ENCODE results near the gene PMEPA1. TPM values are rescaled to one million over a fixed set of nuclear protein-coding genes. Genes with fewer than 3 reads are reported as not detected.

The PMEPA1 gene
- total and polyA plus RNA-seq, 2 donors (not counting 1 experiment from before 2014, with no cell fraction given): 9.9 to 37.4 TPM

DNA sequence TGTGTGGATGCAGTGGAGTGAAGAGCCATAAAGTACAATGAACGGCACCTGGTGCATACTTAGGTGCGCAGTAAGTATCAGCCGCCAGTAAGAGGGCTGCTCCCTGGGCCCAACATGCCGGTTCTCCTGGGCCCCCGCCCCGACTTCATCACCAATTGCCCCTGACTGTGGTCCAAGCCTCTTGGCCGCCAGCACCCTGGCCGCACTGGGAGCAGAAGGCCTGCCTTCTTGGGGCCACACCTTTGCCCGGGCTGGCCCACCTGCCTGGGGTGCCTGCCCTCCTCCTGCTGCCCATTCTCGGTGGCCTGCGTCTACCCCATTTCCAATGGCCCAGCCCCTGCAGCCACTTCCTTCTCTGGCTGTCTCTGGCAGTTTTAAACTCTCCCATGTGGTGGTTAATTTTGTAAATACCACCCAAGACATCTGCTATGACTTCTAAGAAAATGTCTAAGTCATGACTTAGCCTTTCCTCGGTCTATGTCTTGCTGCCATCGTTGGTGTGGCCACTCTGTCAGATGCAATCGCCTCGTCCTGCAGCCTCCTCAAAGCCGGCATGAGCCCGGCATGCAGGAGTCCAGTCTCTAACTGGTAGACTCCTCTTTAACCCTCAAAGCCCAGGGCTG lies 36.8 kb downstream of the PMEPA1 start:
- Histone ChIP-seq H4K20me1 (ENCODE audit: control insufficient read depth, insufficient read depth, low read length, poor library complexity, severe bottlenecking) (peaks cover 93% of the 10 kb centered on the region), H2AFZ (ENCODE audit: insufficient read depth, low read depth, low read length, poor library complexity, severe bottlenecking) (no peak overlapping the region), H3K4me1 (ENCODE audit: control insufficient read depth in 2 of 2, insufficient read depth in 2 of 2, low read length in 2 of 2) (peaks cover 52 to 73% of the 10 kb centered on the region in 2 donors), H3K27ac (ENCODE audit: low read length in 2 of 2) (no peak overlapping the region), H3K27me3 (replicated peaks in 1 of 4; ENCODE audit: control extremely low read depth in 1 of 4, control insufficient read depth in 3 of 4, insufficient read depth in 4 of 4, low read length in 3 of 4) (no peaks in the 10 kb centered on the region), H3K9me3 (ENCODE audit: control extremely low read depth in 1 of 3, control insufficient read depth in 2 of 3, insufficient read depth in 1 of 3, low read length in 2 of 3) (no peaks in the 10 kb centered on the region), H3K4me2 (replicated peaks; ENCODE audit: low read depth, low read length, poor library complexity, severe bottlenecking) (peak overlapping the region; percentile 60), H3K79me2 (ENCODE audit: control insufficient read depth, insufficient read depth, low read length) (peaks cover 100% of the 10 kb centered on the region), H3K9ac (ENCODE audit: low read length) (no peak overlapping the region), H3K4me3 (ENCODE audit: control extremely low read depth in 1 of 5, extremely low read depth in 1 of 5, insufficient read depth in 1 of 5, low read depth in 2 of 5, low read length in 4 of 5) (no peak overlapping the region), H3K36me3 (replicated peaks in 1 of 2; ENCODE audit: control extremely low read depth in 1 of 2, control insufficient read depth in 1 of 2, extremely low read depth in 1 of 2, insufficient read depth in 2 of 2, low read length in 1 of 2) (peaks cover 4 to 18% of the 10 kb centered on the region in 2 experiments)
- Mint-ChIP-seq H3K27ac (no peak overlapping the region), H3K27me3 (no peaks in the 10 kb centered on the region), H3K4me1 (peaks cover 85% of the 10 kb centered on the region), H3K4me3 (peak overlapping the region; percentile 37), H3K9me3 (ENCODE audit: insufficient read depth) (no peaks in the 10 kb centered on the region)
- ATAC-seq (ENCODE audit: low read depth): no peak
- DNase-seq: no peak
- ChIA-PET CTCF (no interaction called here), POLR2A (no interaction called here)
- intact Hi-C loops (cut with micrococcal nuclease): no loop called here
- WGBS (ENCODE audit: insufficient coverage): 89% methylated on average over 15 of the region's 17 CpGs
- TF ChIP-seq, protein P1, sequence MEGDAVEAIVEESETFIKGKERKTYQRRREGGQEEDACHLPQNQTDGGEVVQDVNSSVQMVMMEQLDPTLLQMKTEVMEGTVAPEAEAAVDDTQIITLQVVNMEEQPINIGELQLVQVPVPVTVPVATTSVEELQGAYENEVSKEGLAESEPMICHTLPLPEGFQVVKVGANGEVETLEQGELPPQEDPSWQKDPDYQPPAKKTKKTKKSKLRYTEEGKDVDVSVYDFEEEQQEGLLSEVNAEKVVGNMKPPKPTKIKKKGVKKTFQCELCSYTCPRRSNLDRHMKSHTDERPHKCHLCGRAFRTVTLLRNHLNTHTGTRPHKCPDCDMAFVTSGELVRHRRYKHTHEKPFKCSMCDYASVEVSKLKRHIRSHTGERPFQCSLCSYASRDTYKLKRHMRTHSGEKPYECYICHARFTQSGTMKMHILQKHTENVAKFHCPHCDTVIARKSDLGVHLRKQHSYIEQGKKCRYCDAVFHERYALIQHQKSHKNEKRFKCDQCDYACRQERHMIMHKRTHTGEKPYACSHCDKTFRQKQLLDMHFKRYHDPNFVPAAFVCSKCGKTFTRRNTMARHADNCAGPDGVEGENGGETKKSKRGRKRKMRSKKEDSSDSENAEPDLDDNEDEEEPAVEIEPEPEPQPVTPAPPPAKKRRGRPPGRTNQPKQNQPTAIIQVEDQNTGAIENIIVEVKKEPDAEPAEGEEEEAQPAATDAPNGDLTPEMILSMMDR (IDR thresholded peaks at IDR 0.05): no peak
- no peak for TF ChIP-seq EZH2 (IDR thresholded peaks at IDR 0.05; ENCODE audit: borderline replicate concordance, insufficient read depth, low read depth, low read length, poor library complexity, severe bottlenecking)

DNA sequence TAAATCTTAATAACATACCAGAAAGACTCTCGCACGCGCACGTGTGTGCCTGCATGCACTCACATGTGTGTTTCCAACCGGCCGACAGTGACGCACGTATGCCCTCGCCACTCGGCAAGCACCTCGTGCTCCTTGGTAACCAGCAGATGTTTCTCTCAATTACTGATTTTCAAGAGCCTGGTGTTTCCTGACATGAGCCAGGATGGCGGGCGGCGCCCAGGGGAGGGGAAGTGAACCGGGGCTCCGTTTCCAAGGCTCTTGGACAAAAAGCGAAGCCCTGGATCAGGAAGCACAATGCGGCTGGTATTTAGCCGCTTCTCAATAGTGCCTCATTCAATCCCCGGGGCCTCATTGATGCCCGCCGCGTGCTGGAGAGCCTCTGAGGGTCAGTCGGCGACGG lies 37.7 kb downstream of the PMEPA1 start:
- peak; percentile 74 for ATAC-seq (ENCODE audit: low read depth)
- H2AFZ ChIP-seq (ENCODE audit: insufficient read depth, low read depth, low read length, poor library complexity, severe bottlenecking): no peak overlapping the region
- H3K9me3 ChIP-seq (ENCODE audit: control extremely low read depth in 1 of 3, control insufficient read depth in 2 of 3, insufficient read depth in 1 of 3, low read length in 2 of 3): no peaks in the 10 kb centered on the region
- H3K4me3 ChIP-seq (ENCODE audit: control extremely low read depth in 1 of 5, extremely low read depth in 1 of 5, insufficient read depth in 1 of 5, low read depth in 2 of 5, low read length in 4 of 5): peak overlapping the region in 1 of 5 experiments; percentile 43
- peak overlapping the region; percentile 17 to 52 for H3K27ac ChIP-seq (ENCODE audit: low read length in 2 of 2)
- H3K4me3 Mint-ChIP-seq: peak overlapping the region; percentile 54
- H3K27me3 Mint-ChIP-seq: no peaks in the 10 kb centered on the region
- TF ChIP-seq, protein P1 (IDR thresholded peaks at IDR 0.05): no peak
- no peak for TF ChIP-seq EZH2 (IDR thresholded peaks at IDR 0.05; ENCODE audit: borderline replicate concordance, insufficient read depth, low read depth, low read length, poor library complexity, severe bottlenecking)
- intact Hi-C loops (cut with micrococcal nuclease): no loop called here
- peaks cover 97% of the 10 kb centered on the region for H4K20me1 ChIP-seq (ENCODE audit: control insufficient read depth, insufficient read depth, low read length, poor library complexity, severe bottlenecking)
- 31% methylated on average over 26 of the region's 26 CpGs for WGBS (ENCODE audit: insufficient coverage)
- CTCF ChIA-PET: interaction anchor here (1.6 kb wide), 1 partner anchor 37 kb away, joined by 3 read pairs; the partner anchor contains the start of gene PMEPA1
- peak overlapping the region; percentile 60 for H3K4me2 ChIP-seq (replicated peaks; ENCODE audit: low read depth, low read length, poor library complexity, severe bottlenecking)
- no peaks in the 10 kb centered on the region for H3K27me3 ChIP-seq (replicated peaks in 1 of 4; ENCODE audit: control extremely low read depth in 1 of 4, control insufficient read depth in 3 of 4, insufficient read depth in 4 of 4, low read length in 3 of 4)
- POLR2A ChIA-PET: no interaction called here
- peak overlapping the region; percentile 20 for H3K9ac ChIP-seq (ENCODE audit: low read length)
- peaks cover 76% of the 10 kb centered on the region for H3K4me1 Mint-ChIP-seq
- H3K9me3 Mint-ChIP-seq (ENCODE audit: insufficient read depth): no peaks in the 10 kb centered on the region
- peaks cover 4 to 16% of the 10 kb centered on the region in 2 experiments for H3K36me3 ChIP-seq (replicated peaks in 1 of 2; ENCODE audit: control extremely low read depth in 1 of 2, control insufficient read depth in 1 of 2, extremely low read depth in 1 of 2, insufficient read depth in 2 of 2, low read length in 1 of 2)
- DNase-seq: peak; percentile 84
- H3K4me1 ChIP-seq (ENCODE audit: control insufficient read depth in 2 of 2, insufficient read depth in 2 of 2, low read length in 2 of 2): peaks cover 43 to 64% of the 10 kb centered on the region in 2 donors
- no peak overlapping the region for H3K27ac Mint-ChIP-seq
- peaks cover 100% of the 10 kb centered on the region for H3K79me2 ChIP-seq (ENCODE audit: control insufficient read depth, insufficient read depth, low read length)
